GM23338 (cell line): ENCODE measurements around the gene SYCP3.

Source experiments
- CTCF ChIP-seq, 2 experiments: fragments of 200-600 bp in 1 of 2; sonication (generic) in 1 of 2; conservative IDR thresholded peaks; 2 replicates each; pipeline versions ENCODE4 v1.5.1 to v1.6.1; 2016 to 2017; ENCODE audit warnings: antibody characterized with exemption in 2 of 2, low read depth in 2 of 2, mild to moderate bottlenecking in 2 of 2, moderate library complexity in 1 of 2
- EZH2phosphoT487 ChIP-seq: fragments of 200-600 bp; sonication (generic); IDR thresholded peaks from one replicate; pipeline ENCODE4 v1.8.1; 2018; ENCODE audit warnings: antibody characterized with exemption; ENCODE audit not compliant: unreplicated experiment
- POLR2AphosphoS5 ChIP-seq: IDR thresholded peaks from 2 replicates; pipeline ENCODE4 v1.6.1; 2016; ENCODE audit warnings: antibody characterized with exemption, low read depth

DNA sequence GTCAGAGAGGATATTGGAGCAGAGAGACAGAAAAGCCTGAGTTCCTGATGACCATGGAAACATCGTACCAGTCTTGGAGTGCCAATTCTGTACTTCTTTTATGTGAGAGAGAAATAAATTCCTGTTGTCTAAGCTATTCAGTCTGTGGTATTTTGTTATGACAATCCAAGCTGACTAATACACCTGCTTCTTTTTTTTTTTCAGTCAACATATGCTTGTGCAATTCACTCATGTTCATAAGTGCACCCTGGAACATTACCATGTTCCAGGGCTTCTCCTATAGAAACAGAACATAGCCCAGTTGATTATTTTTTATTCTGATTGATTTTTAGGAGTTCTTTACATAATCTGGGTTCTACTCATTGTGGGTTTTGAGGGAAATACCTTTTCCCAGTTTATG, 43.6 kb downstream of the SYCP3 start:
- TF ChIP-seq CTCF (conservative IDR thresholded peaks at IDR 0.05; ENCODE audit: low read depth in 2 of 2) (no peak), EZH2phosphoT487 (no peak), POLR2AphosphoS5 (no peak)
